OCI-LY7 (cell line): Measurements from ENCODE around the gene GRAMD2A.

ENCODE experiments used
- EZH2phosphoT487 ChIP-seq: fragments of 200-600 bp; sonication (generic); IDR thresholded peaks from 2 replicates; pipeline ENCODE4 v1.6.1; 2018; ENCODE audit warnings: low read depth, borderline replicate concordance, mild to moderate bottlenecking, mixed run types, antibody characterized with exemption, low read length, moderate library complexity, mixed read lengths
- TF ChIP-seq, protein P1 (sequence below): fragments of 200-600 bp; sonication (generic); conservative IDR thresholded peaks from 2 replicates; pipeline ENCODE4 v1.5.1; 2014; ENCODE audit warnings: mild to moderate bottlenecking, antibody characterized with exemption, low read length, moderate library complexity, mixed read lengths

DNA sequence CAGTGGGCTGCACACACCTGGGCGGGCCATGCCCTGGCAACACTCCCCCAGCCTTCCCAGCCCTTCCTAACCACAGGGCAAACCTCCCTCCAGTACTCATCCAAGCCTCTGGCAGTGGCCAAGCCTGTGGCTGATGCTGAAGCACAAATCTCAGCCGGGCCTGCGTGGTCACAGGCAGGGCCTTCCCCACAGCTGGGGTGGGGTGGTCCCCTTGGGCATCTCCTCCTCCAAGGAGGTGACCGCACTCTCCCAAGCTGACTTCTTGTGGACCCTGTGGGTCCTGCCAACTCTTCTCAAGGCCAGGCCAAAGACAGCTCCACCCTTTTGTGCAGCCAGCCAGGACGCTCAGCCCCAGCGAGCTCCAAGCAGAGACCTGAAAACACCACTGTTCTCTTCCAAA, 21.4 kb downstream of the GRAMD2A start:
- TF ChIP-seq, protein P1, sequence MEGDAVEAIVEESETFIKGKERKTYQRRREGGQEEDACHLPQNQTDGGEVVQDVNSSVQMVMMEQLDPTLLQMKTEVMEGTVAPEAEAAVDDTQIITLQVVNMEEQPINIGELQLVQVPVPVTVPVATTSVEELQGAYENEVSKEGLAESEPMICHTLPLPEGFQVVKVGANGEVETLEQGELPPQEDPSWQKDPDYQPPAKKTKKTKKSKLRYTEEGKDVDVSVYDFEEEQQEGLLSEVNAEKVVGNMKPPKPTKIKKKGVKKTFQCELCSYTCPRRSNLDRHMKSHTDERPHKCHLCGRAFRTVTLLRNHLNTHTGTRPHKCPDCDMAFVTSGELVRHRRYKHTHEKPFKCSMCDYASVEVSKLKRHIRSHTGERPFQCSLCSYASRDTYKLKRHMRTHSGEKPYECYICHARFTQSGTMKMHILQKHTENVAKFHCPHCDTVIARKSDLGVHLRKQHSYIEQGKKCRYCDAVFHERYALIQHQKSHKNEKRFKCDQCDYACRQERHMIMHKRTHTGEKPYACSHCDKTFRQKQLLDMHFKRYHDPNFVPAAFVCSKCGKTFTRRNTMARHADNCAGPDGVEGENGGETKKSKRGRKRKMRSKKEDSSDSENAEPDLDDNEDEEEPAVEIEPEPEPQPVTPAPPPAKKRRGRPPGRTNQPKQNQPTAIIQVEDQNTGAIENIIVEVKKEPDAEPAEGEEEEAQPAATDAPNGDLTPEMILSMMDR: no peak
- TF ChIP-seq EZH2phosphoT487: no peak
